Effector memory CD4-positive, alpha-beta T cell (primary cell): ENCODE results near the gene FBXO27.

Experiments used
- DNase-seq, 3 donors: peaks; one replicate each; pipeline ENCODE4 v3.0.0-alpha.2; 2020
- H3K27ac ChIP-seq: 2 replicates; pipeline ENCODE4 v1.7.0; 2013; ENCODE audit warnings: mild to moderate bottlenecking, low read length, moderate library complexity; ENCODE audit not compliant: insufficient read depth, poor library complexity, severe bottlenecking
- H3K27me3 ChIP-seq: replicated peaks from 2 replicates; pipeline ENCODE4 v1.7.0; 2013; ENCODE audit warnings: mild to moderate bottlenecking, low read length; ENCODE audit not compliant: insufficient read depth, control insufficient read depth, poor library complexity, severe bottlenecking
- H3K36me3 ChIP-seq: 2 replicates; pipeline ENCODE4 v1.7.0; 2013; ENCODE audit warnings: mild to moderate bottlenecking, low read length, moderate library complexity; ENCODE audit not compliant: control insufficient read depth, insufficient read depth
- H3K4me1 ChIP-seq: 2 replicates; pipeline ENCODE4 v1.7.0; 2013; ENCODE audit warnings: low read length, mild to moderate bottlenecking; ENCODE audit not compliant: control insufficient read depth, insufficient read depth, poor library complexity, severe bottlenecking
- H3K4me3 ChIP-seq: 2 replicates; pipeline ENCODE4 v1.7.0; 2013; ENCODE audit warnings: low read length, low read depth, mild to moderate bottlenecking; ENCODE audit not compliant: insufficient read depth, poor library complexity, severe bottlenecking
- H3K9me3 ChIP-seq: 2 replicates; pipeline ENCODE4 v1.7.0; 2013; ENCODE audit warnings: mild to moderate bottlenecking, low read length, moderate library complexity; ENCODE audit not compliant: control insufficient read depth

The FBXO27 gene

GRCh38 chr19:38977445-38978325 lies 54.7 kb downstream of the FBXO27 start:
- Histone ChIP-seq H3K27ac (no peak overlapping the region), H3K9me3 (no peaks in the 10 kb centered on the region), H3K4me3 (no peak overlapping the region), H3K36me3 (no peaks in the 10 kb centered on the region), H3K4me1 (peaks cover 3% of the 10 kb centered on the region), H3K27me3 (peaks cover 8% of the 10 kb centered on the region)
- DNase-seq = no peak

GRCh38 chr19:38975861-38976271 lies 56.5 kb downstream of the FBXO27 start:
- no peak for DNase-seq
- H3K36me3 ChIP-seq = no peaks in the 10 kb centered on the region
- H3K4me3 ChIP-seq = no peak overlapping the region
- peaks cover 3% of the 10 kb centered on the region for H3K4me1 ChIP-seq
- H3K27me3 ChIP-seq = peaks cover 8% of the 10 kb centered on the region
- no peak overlapping the region for H3K27ac ChIP-seq
- H3K9me3 ChIP-seq = no peaks in the 10 kb centered on the region

GRCh38 chr19:38975214-38975860 lies 57.0 kb downstream of the FBXO27 start, which contains the start of gene FBXO17:
FBXO17 (minus strand) TSS chr19:38975742; CDS start chr19:38950319, 25,423 bp downstream.
- H3K27ac ChIP-seq = no peak within 1 kb of the TSS
- H3K4me3 ChIP-seq = no peak within 1 kb of the TSS

GRCh38 chr19:38974624-38975213 lies 57.6 kb downstream of the FBXO27 start:
- Histone ChIP-seq H3K4me3 (no peak overlapping the region), H3K4me1 (peaks cover 3% of the 10 kb centered on the region), H3K36me3 (no peaks in the 10 kb centered on the region), H3K27ac (no peak overlapping the region), H3K27me3 (peaks cover 8% of the 10 kb centered on the region), H3K9me3 (no peaks in the 10 kb centered on the region)
- DNase-seq = no peak

More at GRCh38 chr19:38975214-38975860, 57.0 kb downstream of the FBXO27 start, which contains the start of gene FBXO17:
- Histone ChIP-seq H3K36me3 (no peaks in the 10 kb centered on the region), H3K27me3 (peaks cover 8% of the 10 kb centered on the region), H3K9me3 (no peaks in the 10 kb centered on the region), H3K4me1 (peaks cover 3% of the 10 kb centered on the region)
- DNase-seq = no peak
